HG03139 (cell line): ENCODE results near the gene STARD13.

Experiments
- ATAC-seq: cut with Tn5 transposase; IDR thresholded peaks from one replicate; pipeline ENCODE4 v1.9.1; 2021; ENCODE audit not compliant: unreplicated experiment

STARD13 gene

DNA sequence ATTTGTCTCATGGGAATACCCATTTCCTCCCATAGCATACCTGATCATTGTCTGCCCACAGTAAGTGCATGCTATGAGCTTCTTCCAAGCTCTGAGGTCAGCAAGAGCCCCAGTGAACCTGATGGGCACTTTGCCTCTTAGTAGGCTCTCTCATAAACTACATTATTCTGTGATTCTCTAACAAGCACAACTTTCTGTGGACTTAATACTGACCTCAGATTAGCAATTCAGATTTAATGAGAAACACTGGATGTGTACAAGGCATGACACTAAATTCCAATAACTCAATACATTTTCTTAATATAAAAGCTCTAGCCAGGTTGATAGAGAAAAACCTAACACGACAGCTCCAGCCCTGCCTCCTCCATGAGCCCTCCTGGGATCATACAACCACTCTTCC lies 23.3 kb upstream of the STARD13 start:
- ATAC-seq: no peak

DNA sequence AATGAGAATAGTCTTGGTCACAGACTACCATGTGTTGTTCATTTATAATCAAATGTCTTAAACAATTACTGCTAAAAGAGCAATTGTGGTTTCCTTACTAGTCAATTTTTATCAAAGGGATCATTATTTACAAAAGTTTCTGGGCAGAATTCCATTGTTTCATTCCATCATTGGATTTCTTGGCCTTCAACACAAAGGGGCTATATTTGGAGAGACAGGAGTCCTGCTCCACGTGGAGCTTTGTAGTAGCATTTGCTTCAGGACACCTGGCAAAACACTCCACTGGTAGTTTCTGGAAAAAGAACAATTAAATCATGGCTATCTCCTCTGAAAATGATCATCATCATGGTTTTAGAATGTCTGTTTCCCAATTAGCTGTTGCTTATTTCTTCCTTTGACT lies 22.3 kb upstream of the STARD13 start:
- no peak for ATAC-seq

DNA sequence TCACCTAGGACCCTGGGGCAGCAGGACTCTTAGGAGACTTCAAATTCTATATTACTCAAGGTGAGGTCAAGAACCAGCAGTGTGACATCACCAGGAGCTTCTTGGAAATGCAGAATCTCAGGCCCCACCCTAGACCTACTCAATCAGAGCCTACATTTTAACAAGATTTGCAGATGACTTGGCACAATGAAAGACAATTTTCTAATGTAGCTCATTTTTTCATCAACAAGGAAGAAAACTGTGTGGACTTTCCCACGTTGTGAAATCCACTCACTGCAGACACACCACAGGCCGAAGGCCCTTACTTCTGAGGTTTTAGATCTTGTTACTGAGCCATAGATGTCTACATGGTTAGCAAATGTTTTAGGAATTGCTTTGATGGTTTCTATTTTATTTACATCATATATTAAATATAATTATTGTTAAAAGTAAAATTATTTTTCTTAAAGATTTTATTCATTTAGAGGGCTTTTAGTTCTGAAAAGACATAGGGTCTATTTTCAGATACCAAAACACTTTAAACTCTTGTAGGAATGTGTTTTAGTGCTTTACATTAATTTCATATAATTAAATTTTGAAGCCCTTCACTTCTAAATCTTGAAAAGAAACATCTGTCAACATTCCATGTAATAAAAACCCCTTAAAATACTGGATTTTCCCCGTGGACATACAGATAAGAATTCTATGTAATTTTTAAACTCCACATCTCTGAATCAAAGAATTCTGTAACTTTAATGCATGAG lies 18.5 kb upstream of the STARD13 start:
- ATAC-seq: no peak

DNA sequence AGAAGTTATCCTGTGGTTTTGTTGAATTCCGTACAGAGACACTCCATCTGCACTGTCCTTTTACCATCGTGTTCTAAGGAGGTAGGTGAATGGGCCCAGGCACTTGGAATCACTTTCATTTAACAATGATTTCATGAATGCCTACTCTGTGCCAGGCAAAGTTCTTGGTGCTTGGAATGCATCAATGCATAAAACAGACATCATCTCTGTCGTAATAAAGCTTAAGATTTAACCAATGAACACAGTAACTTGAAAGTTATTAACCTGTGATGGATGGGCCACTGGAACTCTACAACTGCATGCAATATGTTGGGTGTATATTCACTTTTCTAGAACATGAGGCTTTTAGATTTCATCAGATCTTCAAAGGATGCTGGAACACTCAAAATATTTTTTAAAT lies 14.1 kb upstream of the STARD13 start:
- no peak for ATAC-seq

DNA sequence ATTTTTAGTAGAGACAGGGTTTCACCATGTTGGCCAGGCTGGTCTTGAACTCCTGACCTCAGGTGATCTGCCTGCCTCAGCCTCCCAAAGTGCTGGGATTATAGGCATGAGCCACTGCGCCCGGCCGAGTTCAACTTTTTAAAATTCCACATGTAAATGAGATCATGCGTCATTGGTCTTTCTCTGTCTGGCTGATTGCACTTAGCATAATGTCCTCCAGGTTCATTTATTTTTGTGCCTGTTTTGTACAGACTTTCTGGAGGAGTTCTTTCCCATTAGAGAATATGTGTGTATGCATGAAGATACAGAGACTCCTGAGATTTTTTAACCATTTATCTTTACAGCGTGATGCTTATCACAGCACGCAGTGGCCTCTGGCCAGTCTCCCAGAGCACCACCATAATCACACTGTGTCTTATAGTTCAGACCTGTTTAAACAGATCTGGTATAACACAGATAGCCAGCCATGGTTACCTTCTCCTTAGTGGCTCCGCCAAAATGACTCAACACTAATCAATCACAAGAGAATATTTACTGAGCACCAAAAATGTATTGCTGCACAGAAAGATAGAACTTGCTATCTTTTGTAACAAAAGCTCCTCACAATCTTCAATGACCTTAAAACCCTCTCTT lies 11.4 kb upstream of the STARD13 start:
- ATAC-seq: no peak

DNA sequence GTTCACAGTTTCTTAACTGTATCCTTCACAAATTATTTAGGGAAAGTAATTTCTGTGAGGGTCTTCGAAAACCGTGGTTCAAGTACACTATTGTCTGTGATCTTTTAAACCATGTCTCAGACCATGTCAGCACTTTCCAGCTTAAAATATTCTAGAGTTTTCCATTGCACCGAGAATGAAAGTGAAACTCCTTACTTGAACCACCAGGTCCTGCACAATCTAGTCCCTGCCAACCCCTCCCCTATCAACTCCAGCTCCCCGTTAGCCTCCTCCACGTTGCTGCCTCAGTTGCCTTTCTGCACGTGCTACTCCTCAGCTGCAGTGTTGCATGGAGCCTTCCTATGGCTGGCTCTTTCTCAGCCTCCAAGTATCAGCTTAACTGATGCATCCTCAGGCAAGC lies 7.2 kb upstream of the STARD13 start:
- no peak for ATAC-seq

DNA sequence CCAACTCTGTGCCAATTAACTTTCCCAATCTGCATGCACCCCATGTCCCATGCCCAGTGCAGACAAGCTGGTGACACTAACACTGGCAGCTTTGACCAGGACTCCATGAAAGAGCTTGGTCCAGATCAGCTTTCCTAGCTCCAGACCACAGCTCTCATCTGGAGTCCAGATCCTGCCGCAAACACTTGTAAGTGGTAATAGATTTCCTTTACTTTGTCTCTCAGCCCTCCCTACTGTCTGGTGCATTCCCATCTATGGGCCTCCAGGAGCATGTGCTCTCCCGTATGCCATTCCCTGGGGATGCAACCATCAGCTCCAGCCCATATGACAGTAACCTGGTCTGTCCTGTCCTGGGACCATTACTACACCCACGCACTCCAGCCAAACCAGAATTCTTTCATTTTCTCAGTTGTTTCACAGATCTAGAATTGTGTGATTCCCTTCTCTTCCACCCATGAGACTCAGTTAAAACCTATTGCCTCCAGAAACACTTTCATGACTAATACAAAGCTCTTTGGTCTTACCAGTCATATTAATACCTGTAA lies 4.9 kb upstream of the STARD13 start:
- no peak for ATAC-seq

DNA sequence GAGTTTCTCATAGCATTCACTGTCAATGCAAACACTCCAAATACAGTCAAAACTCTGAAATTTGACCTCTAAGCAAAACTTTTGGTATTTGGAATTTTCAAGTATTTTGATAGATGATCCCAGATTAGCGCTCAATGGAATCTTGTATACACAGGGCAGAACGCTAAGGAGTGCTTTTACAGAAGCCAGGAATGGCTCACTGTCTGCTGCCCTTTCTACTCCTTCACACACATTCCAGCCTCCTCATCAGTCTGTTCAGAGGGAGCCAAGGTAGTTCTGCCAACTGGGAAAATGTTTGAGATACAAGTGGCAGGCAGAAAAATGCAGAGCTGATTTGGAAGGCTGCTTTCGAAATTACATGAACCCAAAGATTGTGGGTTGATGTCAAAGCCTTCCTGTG lies 4.4 kb upstream of the STARD13 start:
- ATAC-seq: no peak

DNA sequence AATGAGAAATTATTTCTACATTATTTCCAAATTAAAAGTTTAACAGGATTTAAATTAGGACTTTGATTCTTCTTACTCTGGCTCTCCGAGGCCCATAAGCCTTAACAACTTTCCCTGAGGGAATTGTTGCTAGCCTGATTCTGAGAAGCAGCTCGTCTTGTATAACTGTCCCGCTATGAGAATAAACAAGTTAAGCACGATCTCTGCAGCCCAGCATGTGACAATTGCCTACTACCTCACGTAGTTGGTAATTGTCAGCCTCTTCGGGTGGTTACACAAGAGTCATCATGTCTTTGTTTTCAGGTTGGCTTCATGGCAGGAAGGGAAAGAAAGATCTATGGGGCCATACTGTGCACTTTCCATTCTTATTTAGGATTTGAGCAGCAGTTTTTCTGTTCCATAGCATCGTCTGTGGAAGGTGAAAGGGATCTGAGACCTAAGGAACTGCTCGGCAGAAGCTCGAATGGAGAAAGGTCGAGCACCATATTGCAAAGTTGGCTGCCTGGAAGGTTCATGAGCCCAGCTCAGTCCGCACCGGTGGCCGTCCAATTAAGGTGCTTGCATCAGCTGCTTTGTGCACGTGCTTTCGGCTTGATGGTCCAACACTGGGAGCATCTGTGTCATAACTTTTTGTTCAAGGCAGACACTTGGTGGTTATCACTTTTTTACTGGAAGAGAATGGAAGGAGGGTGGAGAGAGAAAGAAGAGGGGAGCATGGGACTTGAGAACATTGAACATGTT lies 1.8 kb upstream of the STARD13 start:
- no peak for ATAC-seq

DNA sequence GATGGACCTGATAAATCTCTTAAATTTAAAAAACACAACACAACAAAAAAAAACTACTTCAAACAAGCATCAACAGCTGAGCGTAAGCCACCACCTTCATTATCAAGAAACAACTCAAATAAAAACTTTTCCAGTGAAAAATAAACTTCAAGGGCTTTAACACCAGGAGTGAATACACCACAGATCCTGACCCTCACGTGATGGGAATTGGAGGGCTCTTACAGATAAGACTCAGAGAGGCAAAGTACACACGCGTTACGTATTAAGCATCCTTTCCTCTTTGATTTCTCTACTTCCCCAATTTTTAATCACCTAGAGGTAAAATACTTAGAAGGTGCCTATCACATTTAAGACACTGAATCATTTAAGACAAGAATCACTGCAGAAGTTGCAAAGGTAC lies 573 bp upstream of the STARD13 start:
- ATAC-seq: no peak

DNA sequence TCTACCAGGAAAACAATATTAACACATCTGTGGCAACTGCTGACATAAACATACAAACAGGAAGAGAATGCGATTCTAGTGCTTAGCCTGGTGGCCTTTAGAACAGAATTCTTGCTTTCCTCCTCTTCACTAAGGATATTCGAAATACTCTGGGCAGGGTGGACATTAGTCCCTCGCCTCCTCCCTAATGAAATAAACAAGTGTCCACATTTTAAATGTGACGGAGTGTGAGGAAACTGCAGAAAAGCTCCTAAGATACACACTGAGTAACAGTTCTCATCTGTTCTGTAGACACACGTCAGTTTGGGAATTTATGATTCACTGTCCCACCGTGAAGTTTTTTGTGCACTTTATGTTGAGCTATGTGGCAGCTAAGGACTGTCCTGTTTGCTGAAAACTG lies 639 bp downstream of the STARD13 start:
- ATAC-seq: no peak

DNA sequence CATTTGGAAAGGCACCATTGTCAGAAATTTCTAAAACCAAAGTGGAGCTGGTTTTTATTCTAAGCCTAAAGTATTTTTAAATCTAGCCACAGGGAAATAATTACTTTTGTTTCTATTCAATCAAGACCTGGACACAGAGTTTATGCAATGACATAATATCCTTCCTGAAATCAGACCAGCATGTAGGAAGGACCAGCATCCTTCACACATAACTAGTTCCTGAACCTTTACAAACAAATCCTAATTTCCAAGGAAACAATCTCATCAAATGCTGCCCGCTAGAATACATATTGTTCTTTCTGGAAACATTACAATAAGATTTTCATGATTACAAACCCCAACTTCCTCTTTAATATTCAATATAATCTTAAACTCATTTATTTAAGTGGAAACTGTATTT lies 1.5 kb downstream of the STARD13 start:
- ATAC-seq: no peak

DNA sequence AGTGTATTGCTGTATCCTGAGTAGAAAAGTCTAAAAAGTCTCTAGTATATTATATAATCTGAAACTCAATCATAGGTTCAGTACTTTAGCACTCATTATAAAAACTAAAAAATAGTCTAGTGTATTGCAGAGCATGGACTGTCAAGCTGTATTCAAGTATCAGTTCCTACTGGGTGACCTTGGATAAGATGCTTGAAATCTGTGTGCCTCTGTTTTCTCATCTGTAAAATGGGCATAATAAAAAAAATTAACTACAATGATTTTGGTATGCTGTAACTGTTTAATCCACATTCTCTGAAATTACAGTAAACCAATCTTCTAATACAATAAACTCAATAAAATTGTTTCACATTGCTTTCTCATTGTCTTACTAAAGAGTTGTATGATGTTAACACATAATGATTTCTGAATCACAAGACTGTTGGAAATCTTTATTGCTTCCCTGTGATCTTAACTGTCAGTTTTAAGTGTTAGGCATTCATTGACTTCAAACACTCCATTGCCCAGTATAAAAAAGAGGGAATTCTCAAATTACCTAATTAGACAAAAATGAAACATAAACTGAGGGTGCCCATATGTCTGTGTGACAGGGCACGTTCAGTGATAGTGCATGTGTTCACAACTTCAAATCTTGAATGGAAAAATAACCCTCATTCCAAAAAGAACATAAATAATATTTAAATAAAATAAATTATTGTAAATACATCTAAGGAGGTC lies 2.2 kb downstream of the STARD13 start:
- ATAC-seq: no peak

DNA sequence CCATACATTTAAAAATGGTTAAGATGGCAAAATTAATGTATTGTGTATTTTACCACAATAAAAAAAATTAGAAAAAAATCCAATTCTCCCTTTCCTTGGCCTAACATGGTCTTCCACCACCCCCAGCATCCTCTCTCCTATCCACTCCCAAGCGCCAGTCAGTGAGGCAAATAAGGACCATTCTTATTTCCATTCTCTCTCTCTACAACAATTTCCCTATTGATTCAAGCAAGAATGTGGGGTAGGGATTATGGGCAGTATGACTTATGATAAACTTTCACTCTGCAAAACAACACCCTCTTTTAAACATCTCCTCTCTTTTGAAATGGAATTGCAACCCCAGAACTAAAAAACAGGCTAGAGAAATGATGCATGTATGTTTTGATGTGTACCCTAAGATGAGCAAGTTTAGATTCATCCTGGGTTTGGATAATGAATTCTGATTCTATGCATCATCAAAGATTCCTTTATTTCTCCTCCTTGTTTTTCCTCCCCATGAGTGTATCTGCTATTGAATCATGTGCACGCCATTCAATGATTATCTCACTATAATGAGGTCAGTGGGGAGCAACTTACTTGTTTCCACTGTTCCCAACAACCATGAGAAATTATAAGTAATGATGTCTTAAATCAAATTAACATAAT lies 3.5 kb downstream of the STARD13 start:
- ATAC-seq: no peak

DNA sequence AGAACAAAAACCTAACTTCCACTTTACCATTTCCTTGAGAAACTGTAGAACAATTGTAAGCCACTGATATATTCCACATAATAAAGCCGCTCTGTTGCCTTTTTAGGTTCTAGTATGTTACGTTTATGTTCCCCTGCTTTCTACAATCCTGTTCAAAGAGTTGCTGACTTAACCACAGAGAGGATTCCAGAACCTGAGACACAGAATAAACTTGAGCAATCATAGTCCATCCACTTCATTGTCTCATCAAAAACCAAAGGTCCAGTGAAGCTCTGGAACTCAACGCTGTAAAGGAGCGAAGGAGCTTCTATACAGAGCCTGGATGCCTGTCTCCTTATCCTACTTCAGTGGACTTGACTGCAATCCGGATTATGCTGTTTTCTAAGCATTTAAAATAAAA lies 4.6 kb downstream of the STARD13 start:
- ATAC-seq: no peak

DNA sequence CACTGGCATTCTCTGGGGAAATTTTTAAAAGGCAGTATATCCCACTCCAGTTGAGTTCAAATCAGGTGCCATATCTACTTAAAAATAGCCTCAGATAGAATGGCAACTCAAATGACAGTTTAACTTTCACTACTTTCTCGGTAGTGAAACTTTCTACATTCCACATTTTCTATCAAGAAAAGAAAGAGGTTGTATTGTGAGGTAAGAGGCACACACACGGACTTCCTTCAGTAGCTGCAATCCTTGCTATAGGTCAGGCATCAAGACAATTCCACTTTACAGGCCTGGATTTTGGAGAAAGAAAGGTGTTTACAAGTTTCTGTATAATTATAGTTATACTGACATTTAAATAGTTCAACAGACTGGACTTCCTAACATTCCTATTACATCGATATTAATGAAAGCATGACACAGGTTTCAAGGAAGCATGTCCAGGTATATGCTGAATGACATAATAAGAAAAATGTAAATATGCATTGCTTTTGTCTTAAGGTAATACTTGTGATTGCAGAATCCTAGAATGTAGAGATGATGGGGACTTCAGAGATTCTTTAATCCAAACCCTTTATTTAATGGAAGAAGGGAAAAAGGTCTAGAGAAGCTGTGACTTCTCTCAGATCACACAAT lies 5.2 kb downstream of the STARD13 start:
- no peak for ATAC-seq

DNA sequence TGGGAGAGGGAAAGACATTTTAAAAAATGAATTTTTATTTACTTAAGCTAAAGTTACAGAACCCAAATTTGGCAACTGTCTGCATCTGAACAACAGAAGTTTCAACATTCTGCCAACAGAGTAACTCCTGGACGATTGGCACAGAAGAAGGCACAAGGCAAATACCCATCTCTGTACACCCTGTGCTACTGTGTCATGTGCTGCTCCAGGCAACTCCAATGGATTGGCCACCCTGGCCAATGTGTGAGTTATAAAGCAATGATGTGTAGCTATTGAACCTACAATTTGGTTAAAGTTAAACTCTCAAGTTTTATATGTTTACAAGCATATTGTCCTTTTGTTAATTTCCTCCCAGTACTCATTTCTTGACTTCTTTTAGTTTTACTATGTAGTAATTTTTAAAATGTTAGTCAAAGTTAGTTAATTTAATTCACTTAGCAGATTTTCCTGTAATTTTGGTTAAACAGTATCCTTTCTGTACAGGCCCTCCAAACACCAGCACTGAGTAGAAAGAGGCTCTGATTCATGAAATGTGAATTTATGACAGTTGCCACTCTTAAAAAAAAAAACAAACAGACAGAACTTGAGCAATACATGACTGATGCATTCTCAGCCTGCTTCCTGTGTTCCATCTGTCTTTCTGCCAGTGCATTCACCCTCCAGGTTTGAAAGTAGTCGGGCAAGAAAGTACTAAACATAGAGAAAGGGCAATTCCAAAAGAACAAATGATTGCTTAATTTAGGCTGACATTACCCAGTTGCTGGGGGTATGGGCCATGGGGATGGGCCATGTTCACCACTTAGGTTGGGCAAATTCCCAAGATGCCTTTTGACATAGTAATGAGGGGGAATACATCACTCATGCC lies 5.9 kb downstream of the STARD13 start:
- no peak for ATAC-seq

DNA sequence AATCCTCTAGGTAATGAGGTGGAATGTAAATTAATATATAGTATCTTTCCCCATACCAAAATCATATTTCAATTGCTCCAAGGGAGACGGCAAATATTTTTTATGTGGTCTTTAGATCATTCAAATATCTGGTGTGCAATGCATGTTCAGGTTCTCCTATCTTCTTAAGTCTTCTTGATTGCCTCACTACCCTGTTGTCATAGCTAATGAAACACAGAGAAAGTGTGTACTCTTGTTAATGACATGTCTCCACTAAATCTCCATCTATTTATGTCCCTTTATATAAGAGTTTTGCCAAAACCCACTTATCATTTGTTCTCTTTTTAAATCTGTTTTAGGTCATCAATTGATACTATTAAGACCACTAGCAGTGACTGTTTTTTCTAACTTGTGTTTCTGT lies 6.6 kb downstream of the STARD13 start:
- no peak for ATAC-seq

DNA sequence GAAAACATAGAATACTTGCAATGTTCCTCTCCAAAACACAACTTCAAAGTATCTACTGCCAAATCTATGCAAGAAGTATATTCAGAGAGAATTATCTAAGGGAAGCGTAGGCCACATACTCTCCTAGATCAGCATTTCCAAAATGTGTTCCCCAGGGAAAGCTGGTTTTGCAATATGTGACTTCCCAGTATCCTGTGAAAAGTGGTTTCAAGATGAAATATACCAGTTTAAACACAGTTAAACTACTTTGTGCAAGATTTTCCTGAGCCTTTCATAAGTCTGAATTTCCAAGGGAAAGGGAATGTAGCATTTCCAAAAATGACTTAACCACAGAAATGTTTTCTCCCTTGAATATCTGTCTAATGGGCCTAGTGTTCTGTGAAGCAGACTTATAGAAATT lies 7.6 kb downstream of the STARD13 start:
- no peak for ATAC-seq
